Glomerular visceral epithelial cell (primary cell): ENCODE results near the gene RMND5A.
A peak's percentile ranks its signal among the peaks of the same experiment; 100 is the strongest.

Experiments used
- DNase-seq: peaks from one replicate; pipeline ENCODE4 v3.0.0-alpha.2; 2016; ENCODE audit errors: extremely low spot score

The RMND5A gene

GRCh38 chr2:86765310-86765695 is 45.2 kb downstream of the RMND5A start:
- no peak for DNase-seq

GRCh38 chr2:86768189-86768949 is 48.3 kb downstream of the RMND5A start:
- DNase-seq: no peak

GRCh38 chr2:86769838-86770237 is 49.7 kb downstream of the RMND5A start:
- no peak for DNase-seq

- DNase-seq: no peak
These were observed 50.8 kb downstream of the RMND5A start for GRCh38 chr2:86770816-86771301.

GRCh38 chr2:86772611-86773010 is 52.5 kb downstream of the RMND5A start:
- DNase-seq: no peak

- no peak for DNase-seq
These were observed 54.8 kb downstream of the RMND5A start for GRCh38 chr2:86774862-86775261.

GRCh38 chr2:86775338-86775737 is 55.2 kb downstream of the RMND5A start:
- no peak for DNase-seq

GRCh38 chr2:86776532-86776931 is 56.4 kb downstream of the RMND5A start:
- no peak for DNase-seq

GRCh38 chr2:86778957-86779356 is 58.9 kb downstream of the RMND5A start:
- DNase-seq: no peak

GRCh38 chr2:86779971-86780370 is 59.9 kb downstream of the RMND5A start:
- DNase-seq: no peak

- no peak for DNase-seq
These were observed 61.3 kb downstream of the RMND5A start for GRCh38 chr2:86781363-86781762.

- no peak for DNase-seq
These were observed 62.7 kb downstream of the RMND5A start for GRCh38 chr2:86782748-86783147.

- DNase-seq: no peak
These were observed 63.7 kb downstream of the RMND5A start for GRCh38 chr2:86783615-86784339.

- no peak for DNase-seq
These were observed 65.4 kb downstream of the RMND5A start for GRCh38 chr2:86785456-86785855.

GRCh38 chr2:86786001-86786536 is 66.0 kb downstream of the RMND5A start:
- DNase-seq: no peak

GRCh38 chr2:86787736-86788135 is 67.6 kb downstream of the RMND5A start:
- DNase-seq: no peak

- DNase-seq: no peak
These were observed 68.1 kb downstream of the RMND5A start for GRCh38 chr2:86788165-86788564.

- no peak for DNase-seq
These were observed 69.0 kb downstream of the RMND5A start for GRCh38 chr2:86788881-86789686.

- no peak for DNase-seq
These were observed 69.6 kb downstream of the RMND5A start for GRCh38 chr2:86789687-86790133.

GRCh38 chr2:86790134-86790675 is 70.1 kb downstream of the RMND5A start:
- DNase-seq: no peak

GRCh38 chr2:86790676-86791572 is 70.8 kb downstream of the RMND5A start, which contains the start of gene CD8A:
TSS of gene CD8A (minus strand) at chr2:86790913. CDS start at chr2:86790825, 88 bp downstream.
- peak; percentile 22 for DNase-seq
